HS-5 (cell line): ENCODE results near the gene MACROD2.

Experiments used
- DNase-seq: peaks from one replicate; pipeline ENCODE4 v3.0.0-alpha.2; 2012; ENCODE audit warnings: low read depth

Gene MACROD2

DNA sequence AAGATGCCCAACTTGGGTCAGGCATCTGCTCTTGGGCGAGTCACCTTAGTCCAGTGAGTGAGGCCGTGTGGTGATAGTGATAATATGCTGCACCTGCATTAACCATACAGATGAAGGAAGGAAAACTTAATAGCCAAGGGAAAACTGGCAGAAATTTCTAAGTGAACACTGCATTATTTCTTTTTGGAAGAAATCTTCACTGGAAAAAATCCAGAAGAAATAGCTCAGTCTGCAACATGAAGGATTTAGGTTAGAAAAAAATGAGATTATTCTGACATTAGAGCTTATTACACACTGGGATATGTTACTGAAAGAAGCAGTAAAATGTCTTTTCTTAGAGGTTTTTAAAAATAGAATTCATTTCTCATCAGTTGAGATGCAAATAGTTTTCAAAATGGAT is 1630.7 kb downstream of the MACROD2 start:
- DNase-seq = no peak

DNA sequence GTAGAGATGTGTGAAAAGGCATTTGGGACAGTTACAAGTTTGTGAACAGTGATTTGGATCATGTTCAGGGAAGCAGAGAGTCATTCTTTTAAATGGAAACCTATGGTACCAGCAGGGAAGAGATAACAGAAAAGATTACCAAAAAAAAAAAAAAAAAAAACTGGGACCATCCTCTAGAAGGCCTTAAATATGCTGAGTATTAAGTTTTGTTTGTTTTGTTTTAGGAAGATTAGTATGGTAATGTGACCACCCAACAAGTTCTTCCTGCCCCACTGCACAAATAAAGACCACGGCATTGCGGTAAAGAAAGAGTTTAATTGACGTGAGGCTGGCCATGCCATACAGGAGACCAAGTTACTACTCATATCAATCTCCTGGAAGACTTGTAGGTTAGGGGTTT is 1631.8 kb downstream of the MACROD2 start:
- no peak for DNase-seq

DNA sequence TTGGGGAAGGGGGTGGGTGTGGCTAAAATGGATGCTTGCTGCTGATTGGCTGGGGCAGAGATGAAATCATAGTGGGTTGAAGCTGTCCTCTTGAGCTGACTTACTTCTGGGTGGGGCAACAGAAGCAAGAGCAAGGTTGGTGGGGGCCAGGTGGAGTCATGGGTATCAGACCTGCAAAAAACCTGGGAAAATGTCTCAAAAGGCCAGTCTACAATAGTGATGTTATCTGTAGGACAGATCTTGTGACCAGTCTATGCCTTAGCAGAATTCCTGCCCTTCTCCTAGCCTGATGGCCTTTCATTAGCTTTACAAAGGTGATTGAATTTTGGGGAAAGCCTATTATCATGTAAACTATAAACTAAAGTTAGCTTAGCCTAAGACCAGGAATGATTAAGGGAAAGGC is 1632.2 kb downstream of the MACROD2 start:
- no peak for DNase-seq

DNA sequence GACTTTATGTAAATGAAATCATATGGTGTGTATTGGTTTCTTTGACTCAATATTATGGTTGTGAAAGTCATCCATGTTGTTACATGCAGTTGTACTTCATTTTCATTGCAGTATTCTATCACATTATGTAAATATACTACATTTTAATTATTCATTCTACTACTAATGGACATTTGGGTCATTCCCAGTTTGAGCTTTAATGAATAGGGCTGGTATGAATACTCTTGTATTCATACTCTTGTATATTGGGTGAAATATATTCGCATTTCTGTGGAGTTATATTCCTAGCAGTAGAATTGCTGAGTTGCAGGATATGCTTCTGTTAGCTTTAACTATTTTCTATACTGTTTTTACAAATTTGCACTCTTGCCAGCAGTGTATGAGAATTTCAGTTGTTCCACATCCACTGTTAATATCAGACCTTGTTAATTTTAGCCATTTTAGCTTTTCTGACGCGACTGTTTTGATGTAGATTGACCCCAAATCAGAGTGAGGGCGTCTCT is 1633.6 kb downstream of the MACROD2 start:
- no peak for DNase-seq

DNA sequence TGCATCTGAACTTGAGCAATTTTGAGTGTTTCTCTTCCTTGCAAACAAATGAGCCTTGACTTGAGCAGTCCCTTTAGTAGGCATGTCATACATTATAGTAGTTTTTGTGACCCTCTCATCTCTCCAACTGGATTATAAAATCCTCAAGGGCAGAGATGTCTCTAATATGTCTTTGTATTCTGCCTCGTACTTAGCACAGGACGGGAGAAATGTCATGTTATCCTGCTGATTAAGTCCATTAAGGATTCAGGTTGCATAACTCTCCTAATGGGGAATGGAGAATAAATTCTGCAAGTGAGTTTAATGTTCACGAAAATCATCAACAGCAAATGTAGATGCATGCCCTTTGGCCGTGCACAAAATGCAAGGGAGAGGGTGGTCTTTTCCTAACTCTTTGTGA is 1635.0 kb downstream of the MACROD2 start:
- DNase-seq = no peak

DNA sequence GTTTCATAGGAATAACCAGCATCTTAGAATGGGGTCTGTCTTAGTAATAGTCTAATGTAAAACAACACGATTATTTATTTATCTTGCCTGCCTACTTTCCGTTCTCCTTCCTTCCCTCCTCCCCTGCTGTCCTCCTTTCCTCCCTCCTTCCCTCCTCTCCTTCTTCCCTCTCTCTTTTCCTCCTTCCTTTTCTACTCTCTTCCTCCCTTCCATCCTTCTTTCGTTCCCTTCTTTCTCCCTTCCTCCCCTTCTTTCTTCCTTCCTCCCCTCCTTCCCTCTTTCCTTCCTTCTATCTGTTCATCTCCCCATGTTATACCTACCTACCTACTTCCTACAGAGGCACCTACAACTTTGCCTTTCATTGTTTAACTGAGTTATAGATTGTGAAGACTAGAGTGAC is 1637.4 kb downstream of the MACROD2 start:
- DNase-seq = no peak

DNA sequence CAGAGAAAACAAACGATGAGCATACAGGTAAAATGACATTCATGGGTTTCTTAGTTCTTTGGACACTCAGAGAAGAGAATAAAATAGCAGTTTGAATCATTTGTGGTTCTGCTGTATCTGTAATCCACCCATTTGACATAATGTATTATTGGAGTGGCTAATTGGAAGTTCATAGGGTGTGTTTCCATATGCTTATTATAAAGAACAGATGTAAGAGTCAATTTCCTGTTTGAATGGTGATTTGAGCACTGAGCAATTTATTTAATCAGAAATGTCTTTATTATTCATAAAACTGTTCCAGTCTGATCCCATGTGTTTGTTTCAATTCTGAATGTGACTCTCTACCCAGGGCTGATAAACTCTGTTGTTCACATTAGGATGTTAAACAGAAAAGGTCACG is 1638.8 kb downstream of the MACROD2 start:
- no peak for DNase-seq

DNA sequence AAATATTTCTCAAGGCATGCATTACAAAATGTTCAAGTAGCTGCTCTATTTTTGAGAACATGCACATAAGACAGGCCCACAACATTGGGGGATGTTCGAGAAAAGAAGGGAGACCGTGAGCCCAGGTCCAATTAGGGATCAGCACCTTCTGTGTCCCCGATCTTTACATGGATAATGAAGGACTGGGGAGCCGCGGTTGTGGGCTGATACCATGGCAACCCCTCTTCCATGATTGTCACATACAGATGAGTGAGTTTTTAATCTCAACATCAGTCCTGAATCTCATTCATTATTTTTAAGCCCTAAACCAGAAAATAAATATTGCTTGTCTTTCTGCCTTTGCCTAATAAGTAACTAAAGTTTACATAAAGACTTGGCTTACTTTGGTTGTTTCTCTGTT is 1642.2 kb downstream of the MACROD2 start:
- DNase-seq = no peak

DNA sequence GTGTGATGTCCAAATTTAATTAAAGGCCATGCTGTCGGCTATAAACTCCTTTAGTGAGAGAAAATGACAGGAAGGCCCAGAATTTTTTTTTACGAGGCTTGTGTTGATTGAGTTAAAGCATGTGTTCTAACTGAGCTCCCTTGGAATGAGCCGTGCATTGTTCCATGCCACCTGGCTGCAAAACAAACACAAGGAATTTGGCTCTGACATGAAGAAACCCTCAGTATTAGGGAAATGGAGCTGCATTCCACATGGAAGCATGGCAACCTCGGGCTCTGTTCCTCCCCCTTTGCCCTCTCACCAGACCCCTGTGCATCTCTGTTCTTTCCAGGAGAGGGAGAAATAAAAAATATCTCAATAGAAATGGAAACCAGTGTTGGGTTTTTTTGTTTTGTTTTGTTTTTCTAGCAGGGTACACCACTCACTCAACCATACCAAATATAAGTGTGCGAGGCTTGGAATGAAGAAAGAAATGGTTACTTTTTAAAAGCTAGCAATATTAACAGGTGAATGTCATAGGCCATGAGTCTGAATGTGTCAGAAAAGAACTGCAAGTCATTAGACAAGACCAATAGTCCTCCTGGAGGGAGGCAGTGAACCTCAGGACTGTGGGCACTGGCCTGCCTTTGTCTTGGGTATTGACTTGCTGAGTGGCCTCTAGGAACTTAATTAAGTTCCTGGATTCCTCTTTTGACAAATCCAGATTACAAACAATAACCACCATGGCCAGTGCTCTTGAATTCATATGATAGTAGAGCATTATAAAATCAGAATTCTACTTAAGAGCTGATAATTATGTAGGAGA is 1642.8 kb downstream of the MACROD2 start:
- DNase-seq = no peak

DNA sequence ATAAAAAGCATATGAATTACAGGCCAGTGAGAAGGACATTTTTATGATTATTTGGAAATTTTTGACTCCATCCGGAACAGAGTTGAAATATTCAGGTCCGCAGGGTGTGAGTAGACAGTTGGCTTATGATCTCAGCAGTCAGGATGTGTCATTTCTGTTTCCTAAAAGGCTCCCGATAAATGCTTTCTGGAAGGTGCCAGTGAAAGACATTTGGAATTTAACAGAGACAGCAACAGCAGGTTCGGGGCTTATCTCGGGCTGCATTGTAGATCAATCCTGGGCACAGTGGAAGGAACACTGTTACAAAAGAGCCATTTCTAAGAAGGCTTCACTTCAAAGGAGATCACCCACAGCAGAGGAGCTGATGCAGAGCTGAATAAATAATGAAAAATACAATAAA is 1643.5 kb downstream of the MACROD2 start:
- no peak for DNase-seq

DNA sequence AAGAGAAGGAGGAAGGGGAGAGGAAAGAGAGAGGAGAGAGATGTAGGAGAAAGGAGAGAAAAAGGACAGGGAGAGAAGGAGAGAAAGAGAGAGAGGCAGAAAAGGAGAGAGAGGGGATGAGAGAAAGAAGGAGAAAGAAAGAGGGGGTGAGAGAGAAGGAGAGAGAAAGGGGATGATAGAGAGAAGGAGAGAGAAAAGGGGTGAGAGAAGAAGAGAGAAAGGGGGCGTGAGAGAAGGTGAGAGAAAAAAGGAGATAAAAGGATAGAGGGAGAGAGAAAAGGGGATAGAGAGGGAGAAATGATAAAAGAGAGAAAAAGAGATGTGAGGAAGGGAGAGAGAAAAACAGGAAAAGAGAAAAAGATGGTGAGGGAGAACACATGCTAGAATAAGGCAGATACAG is 1644.5 kb downstream of the MACROD2 start:
- no peak for DNase-seq

DNA sequence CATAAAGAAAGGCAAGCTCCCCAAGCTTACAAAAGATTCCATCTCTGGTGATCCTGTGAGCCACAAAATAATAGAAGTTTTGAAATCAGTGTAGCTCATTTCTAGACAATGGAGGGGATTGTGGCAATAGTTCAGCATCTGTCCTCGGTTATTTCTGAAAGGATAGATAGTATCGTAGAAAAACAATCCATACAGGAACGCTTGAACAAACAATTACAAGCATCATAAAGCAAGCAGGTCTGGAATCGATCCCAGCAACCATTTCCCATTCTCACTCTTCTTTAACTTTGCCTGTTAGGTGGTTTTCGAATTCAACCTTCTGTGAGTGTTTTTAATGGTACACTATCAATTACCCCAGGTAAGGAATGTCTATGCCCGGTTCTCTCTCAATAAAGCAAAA is 1646.8 kb downstream of the MACROD2 start:
- DNase-seq = no peak

DNA sequence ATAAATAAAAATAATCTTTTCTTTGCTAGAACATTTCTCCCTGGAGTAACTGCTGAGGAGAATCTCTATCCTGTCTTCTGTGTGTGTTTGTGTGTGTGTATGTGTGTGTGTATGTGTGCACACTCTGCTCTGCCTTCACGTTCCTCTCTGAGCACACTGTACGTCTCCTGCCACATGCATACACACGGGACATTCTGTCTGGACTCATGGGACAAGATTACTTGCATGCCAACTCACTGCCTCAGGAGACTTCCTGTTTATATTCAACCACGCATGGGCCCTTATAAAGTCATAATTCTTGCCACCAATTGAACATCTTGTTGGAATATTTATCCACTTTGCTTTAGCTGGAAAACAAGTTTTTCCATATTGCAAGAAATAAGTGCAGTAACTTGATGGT is 1647.4 kb downstream of the MACROD2 start:
- DNase-seq = no peak

DNA sequence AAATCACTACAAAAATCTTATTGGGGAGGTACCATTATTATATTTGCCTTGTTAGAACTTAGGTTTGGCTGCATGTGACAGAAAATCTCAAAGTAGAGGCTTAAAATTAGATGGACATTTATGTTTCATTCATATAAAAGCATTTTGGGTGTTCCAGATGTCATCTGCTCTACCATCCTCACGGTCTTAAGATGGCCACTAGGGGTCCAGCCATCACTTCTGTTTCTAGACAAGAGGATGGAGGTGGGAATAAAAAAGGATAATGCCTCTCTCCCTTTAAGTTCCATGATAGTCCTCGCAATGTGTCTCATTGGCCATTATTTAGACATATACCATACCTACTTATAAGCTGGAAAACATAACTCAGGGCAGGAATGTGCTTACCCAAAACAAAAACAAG is 1648.4 kb downstream of the MACROD2 start:
- no peak for DNase-seq

DNA sequence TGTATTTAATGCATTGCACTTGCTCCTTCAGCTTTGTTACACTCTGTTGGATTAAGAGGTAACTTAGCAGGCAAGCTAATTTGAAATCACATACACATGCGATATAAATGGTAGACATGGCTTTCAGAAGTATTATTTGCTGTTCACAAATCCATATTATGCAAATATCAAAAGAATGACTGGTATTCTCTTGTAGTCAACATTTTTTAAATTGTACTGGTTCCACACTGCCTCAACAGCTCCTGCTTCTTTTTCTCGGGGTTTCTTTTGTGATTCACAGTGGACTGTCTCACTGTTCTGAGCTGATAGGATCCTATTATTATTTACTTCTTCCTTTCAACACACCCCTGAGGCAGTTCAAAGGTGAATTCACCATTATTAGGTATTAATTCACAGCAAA is 1650.5 kb downstream of the MACROD2 start:
- no peak for DNase-seq

DNA sequence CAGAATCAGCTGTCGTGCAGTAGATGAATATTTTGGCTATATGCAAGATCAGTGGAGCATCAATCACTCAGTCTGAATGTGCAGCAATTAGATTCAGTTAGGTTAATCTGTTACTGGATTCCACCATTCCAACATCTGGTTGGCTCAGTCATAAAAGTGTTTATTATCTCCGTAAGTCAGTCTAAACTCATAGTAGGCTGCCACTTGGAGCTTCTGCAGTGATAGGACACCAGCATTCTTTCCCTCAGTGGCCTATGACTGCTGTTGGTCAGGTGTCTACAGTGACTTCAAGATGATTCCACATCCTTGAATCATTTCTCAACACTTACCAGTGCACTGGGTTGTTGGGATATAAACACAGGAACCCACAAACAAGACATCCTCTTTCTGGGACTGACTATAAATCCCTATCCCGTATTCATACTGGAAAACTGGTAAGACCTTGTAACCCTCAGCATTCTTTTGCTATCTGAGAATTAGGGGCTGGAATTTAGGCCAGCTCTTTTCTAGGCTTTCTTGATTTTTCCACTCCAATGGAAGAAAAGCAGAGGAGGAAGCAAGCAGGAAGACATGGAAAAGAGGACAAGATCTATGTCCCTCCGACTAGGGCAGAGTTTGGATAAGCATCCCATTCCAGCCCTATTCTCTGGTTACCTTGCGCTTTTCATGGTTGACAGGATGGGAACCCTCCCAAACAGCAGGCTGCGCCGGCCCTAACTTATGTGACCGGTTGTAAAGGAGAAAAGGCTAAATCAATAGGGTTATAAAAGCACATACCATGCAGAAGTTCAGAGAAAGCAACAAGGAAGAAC is 1658.3 kb downstream of the MACROD2 start:
- DNase-seq = no peak

DNA sequence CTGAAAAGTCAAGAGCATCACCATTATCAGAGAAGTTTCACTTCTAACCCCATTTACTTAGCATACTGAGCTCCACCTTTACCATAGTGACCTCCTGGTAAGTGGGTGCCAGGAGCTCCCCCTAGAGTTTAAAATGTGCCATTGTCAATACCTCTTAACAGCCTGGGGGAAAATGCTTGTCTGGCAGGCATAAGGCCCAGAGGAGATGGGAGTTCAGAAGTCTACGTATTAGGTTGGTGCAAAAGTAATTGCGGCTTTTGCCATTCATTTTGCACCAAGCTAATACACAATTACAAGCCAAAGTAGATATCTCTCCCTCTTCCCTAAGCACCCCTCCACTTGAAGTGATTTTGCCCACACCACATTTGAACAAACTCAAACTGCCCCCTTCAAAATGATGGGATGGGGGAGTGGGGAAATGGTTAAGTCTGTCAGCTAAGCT is 1658.9 kb downstream of the MACROD2 start:
- DNase-seq = peak; percentile 28

DNA sequence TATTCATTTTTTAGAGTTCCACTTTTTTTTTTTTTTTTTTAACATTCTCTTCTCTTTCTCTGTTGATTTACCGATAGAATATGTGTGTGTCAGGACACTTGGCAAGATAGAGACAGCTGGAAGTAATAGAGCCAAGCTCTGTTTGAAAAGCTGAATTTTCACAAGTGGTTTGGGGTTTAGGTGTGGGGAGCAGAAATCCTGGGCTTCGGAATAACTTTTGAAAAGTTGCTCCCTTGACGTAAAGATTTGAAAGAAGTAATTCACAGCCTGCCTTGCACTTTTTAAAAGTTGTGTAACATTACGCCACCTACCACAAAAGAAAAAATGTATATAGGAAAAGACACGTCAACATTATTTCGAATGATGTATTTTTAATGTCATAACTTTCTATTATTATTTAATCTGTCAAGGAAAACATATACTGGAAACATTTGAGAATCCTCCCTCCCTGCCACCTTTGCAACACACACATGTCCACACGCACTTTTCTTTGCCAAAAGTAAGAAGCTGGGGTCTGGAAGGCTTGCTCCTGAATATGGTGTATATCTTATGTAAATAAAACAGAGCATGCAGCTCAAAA is 1660.1 kb downstream of the MACROD2 start:
- no peak for DNase-seq

DNA sequence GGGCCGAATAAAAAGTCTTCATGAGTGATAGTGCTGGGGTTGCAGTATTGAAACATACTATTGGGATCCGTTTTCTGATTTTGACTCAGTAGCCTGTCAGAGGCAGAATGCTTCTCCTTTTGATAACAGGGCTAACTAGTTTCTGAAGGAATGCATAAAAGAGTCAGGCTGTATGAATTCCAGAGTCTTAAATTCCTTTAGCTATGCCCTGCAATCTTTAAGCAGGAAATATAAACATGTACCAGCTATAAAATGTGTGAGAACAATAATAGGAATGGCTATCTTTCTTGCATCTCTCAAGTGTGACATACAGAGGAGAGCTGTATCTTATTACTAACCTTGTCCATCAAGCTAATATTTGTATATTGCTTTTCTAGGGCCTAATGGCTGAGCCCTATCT is 1660.8 kb downstream of the MACROD2 start:
- DNase-seq = no peak

DNA sequence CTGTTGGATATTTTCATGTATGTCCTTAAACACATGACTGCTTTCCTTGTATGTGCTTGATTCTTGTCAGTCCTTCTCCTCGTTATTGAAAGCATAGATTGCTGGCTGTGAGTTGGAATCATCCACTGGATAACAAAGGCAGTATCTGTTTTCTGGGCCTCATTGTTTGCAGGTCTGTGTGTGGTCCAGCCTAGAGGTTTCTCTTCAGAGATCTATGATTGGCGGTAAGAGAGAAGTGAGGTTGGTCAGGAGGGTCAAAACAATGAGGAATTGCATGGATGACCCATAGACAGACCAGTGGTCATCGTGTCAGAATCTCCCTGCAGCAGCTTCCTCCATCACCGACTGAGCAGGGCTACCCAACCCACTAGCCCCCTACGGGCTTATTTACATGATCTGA is 1663.0 kb downstream of the MACROD2 start:
- no peak for DNase-seq

DNA sequence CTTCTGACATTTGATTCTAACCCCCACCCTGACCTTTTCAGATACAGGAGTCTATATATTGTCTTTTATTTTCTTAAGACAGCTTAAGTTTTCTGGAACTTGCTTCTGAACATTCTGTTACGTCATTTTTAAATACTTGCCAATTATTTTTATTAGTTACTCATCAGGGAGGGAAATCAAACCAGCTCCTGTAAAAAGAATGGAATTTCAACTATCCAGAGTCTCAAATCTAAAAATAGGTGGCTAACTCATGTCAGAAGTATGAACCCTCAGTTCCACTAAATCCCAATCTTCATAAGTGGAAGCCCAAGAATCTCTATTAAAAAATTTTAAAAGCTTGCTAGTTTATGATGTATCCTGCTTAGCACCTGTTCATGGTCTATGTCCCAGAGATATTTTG is 1677.9 kb downstream of the MACROD2 start:
- peak; percentile 77 for DNase-seq

DNA sequence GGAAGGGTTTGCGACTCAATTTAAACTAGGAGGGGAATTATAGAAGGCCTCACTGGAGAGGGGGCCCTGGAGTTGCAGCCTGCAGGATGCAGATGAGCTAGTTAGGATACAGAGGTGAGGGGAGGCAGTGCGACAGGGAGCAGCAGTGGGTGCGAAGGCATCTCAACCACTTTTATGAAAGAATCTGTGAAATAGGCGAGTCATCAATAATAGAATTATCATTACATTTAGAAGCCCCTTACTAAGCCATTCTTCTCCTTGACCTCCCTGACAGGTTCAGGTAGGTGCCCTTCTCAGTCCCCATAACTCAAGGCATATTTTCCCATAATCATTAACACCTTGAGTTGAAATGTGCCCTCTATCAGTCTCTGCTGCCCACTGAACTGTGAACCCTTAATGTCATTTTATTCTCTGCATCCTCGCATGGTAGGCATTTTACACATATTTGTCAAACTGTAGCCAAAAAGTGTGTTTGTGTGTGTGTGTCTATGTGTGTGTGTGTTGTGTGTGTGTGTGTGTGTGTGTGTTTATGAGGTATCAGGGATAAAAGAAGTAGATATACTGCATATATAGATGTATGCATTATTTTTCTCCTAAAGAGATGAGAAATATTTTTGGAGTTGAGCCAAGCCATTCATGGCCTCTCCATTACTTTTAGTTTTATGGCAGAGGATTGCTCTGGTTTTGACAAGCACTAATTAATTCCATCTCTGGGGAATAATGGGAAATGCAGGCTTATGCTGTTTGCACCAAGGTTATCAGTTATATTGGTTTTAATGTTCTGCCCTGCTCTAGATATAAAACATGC is 1679.1 kb downstream of the MACROD2 start:
- no peak for DNase-seq
